Measurements from ENCODE around the gene JUNB. TPM values are rescaled to one million over a fixed set of nuclear protein-coding genes. Genes with fewer than 3 reads are reported as not detected.

Gene JUNB
- total and polyA plus RNA-seq, 10 donors = 57.5 to 363 (median 169) TPM

GRCh38 chr19:12749938-12750521 lies 41.3 kb upstream of the JUNB start:
- H3K27ac ChIP-seq = no peak overlapping the region
- WGBS, 5 donors = 39 to 48% (median 45%) methylated on average over 19 to 24 of the region's 24 CpGs
- peaks cover 0 to 8% (median 0%) of the 10 kb centered on the region in 6 donors for H3K4me1 ChIP-seq
- H3K9me3 ChIP-seq = peaks cover 0 to 13% (median 11%) of the 10 kb centered on the region in 8 donors
- intact Hi-C loops (cut with DNase I; ENCODE audit: low total_unique reads) = no loop called here
- H3K27me3 ChIP-seq (replicated peaks in 1 of 7) = peaks cover 0 to 50% (median 0%) of the 10 kb centered on the region in 7 donors
- peaks cover 9 to 37% (median 33%) of the 10 kb centered on the region in 6 donors for H3K36me3 ChIP-seq
- H3K4me3 ChIP-seq = no peak overlapping the region
- TF ChIP-seq POLR2AphosphoS5 (IDR thresholded peaks at IDR 0.05) (peak in 1 of 3 donors; percentile 26), POLR2A (IDR thresholded peaks at IDR 0.05) (no peak)
- DNase-seq = no peak

DNA sequence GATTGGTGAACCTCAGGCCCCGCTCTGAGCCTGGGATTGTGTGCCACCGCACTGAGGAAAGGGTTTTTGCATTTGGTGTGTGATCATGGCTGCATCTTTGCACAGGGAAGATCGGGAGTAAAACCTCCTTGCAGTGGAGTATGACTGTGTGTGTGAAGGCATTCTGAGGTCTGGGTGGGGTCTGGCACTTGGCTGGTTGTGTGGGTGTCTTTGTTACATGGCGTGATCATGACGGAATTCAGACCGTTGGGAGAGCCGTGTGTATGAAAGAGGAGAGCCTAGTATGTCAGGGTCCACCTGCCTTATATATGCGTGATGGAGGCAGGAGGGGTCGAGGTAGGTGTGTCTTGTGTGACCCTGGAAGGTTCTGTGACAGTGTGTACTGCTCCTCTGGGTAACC lies 40.4 kb upstream of the JUNB start:
- TF ChIP-seq, protein P1, sequence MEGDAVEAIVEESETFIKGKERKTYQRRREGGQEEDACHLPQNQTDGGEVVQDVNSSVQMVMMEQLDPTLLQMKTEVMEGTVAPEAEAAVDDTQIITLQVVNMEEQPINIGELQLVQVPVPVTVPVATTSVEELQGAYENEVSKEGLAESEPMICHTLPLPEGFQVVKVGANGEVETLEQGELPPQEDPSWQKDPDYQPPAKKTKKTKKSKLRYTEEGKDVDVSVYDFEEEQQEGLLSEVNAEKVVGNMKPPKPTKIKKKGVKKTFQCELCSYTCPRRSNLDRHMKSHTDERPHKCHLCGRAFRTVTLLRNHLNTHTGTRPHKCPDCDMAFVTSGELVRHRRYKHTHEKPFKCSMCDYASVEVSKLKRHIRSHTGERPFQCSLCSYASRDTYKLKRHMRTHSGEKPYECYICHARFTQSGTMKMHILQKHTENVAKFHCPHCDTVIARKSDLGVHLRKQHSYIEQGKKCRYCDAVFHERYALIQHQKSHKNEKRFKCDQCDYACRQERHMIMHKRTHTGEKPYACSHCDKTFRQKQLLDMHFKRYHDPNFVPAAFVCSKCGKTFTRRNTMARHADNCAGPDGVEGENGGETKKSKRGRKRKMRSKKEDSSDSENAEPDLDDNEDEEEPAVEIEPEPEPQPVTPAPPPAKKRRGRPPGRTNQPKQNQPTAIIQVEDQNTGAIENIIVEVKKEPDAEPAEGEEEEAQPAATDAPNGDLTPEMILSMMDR (IDR thresholded peaks at IDR 0.05 in 8 of 11, conservative IDR thresholded peaks at IDR 0.05 in 3 of 11) = no peak
- TF ChIP-seq POLR2A (IDR thresholded peaks at IDR 0.05) = no peak
- no peak for TF ChIP-seq POLR2AphosphoS5 (IDR thresholded peaks at IDR 0.05)
- Histone ChIP-seq H3K4me3 (no peak overlapping the region), H3K36me3 (peaks cover 9 to 29% (median 25%) of the 10 kb centered on the region in 6 donors), H3K27me3 (replicated peaks in 1 of 7) (peaks cover 0 to 58% (median 0%) of the 10 kb centered on the region in 7 donors), H3K27ac (no peak overlapping the region), H3K4me1 (peaks cover 0 to 8% (median 0%) of the 10 kb centered on the region in 6 donors), H3K9me3 (peaks cover 0 to 13% (median 11%) of the 10 kb centered on the region in 8 donors)
- WGBS, 5 donors = 68 to 78% (median 72%) methylated on average over 9 of the region's 9 CpGs
- intact Hi-C loops (cut with DNase I; ENCODE audit: low total_unique reads) = no loop called here
- DNase-seq = no peak

DNA sequence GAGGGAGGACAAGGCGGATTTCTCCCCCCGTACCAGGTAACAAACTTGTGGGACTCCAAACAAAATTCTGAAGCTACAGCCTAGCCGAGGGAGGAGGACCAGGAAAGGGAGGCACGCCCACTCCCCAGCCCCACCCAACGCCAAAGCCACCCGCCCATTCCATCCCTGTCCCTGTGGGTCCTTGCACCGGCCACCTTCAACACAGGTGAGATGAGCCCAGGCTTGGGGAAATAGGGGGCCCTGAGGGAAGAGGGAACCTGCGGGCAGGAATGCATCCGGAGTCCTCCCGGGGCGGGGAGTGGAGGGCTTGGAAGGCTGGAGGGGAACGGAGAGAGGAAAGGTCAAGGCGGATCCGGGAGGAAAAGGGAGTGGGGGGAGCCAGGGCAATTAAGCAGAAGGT lies 39.7 kb upstream of the JUNB start, which contains the start of gene BEST2:
Gene BEST2, plus strand, starts transcription at position 157 of the 400 bp plus-strand sequence. CDS start 802 bp downstream, outside the sequence.
- intact Hi-C loops (cut with DNase I; ENCODE audit: low total_unique reads) = no loop called here
- Histone ChIP-seq H3K36me3 (peaks cover 9 to 21% (median 17%) of the 10 kb centered on the region in 6 donors), H3K27ac (no peak within 1 kb of the TSS), H3K4me1 (peaks cover 0 to 8% (median 0%) of the 10 kb centered on the region in 6 donors), H3K27me3 (replicated peaks in 1 of 7) (peaks cover 0 to 66% (median 0%) of the 10 kb centered on the region in 7 donors), H3K9me3 (peaks cover 0 to 13% (median 11%) of the 10 kb centered on the region in 8 donors), H3K4me3 (no peak within 1 kb of the TSS)
- no peak for DNase-seq
- no peak for TF ChIP-seq POLR2A (IDR thresholded peaks at IDR 0.05)
- TF ChIP-seq, protein P1 (IDR thresholded peaks at IDR 0.05 in 8 of 11, conservative IDR thresholded peaks at IDR 0.05 in 3 of 11) = no peak
- no peak for TF ChIP-seq POLR2AphosphoS5 (IDR thresholded peaks at IDR 0.05)
- WGBS, 5 donors = 48 to 67% (median 59%) methylated on average over 14 of the region's 14 CpGs

- DNase-seq = no peak
- peaks cover 6 to 15% (median 12%) of the 10 kb centered on the region in 6 donors for H3K36me3 ChIP-seq
- H3K9me3 ChIP-seq = peaks cover 0 to 10% (median 9%) of the 10 kb centered on the region in 8 donors
- H3K4me3 ChIP-seq = no peak overlapping the region
- peaks cover 0 to 71% (median 0%) of the 10 kb centered on the region in 7 donors for H3K27me3 ChIP-seq (replicated peaks in 1 of 7)
- H3K4me1 ChIP-seq = peaks cover 0 to 12% (median 3%) of the 10 kb centered on the region in 6 donors
- intact Hi-C loops (cut with DNase I; ENCODE audit: low total_unique reads) = no loop called here
- WGBS, 5 donors = 78 to 89% (median 79%) methylated on average over 23 of the region's 23 CpGs
- no peak overlapping the region for H3K27ac ChIP-seq
- TF ChIP-seq POLR2A (IDR thresholded peaks at IDR 0.05) (no peak), POLR2AphosphoS5 (IDR thresholded peaks at IDR 0.05) (no peak)
- TF ChIP-seq, protein P1 (IDR thresholded peaks at IDR 0.05 in 8 of 11, conservative IDR thresholded peaks at IDR 0.05 in 3 of 11) = no peak
Observed at GRCh38 chr19:12752056-12752781, 39.1 kb upstream of the JUNB start.
